T-helper 2 cell treated with Interferon-gamma antibody and Interleukin-4, amounts not matched to agents 5 μg/mL and 100 μg/mL, for 36 hours (primary cell): ENCODE results near the gene TANGO2.

Experiments used
- DNase-seq: peaks from one replicate; pipeline ENCODE4 v3.0.0; 2021; ENCODE audit warnings: low spot score
- H3K27ac Mint-ChIP-seq: one replicate; pipeline ENCODE4 v1.8.0; 2021; ENCODE audit warnings: mild to moderate bottlenecking, mixed read lengths
- H3K27me3 Mint-ChIP-seq: one replicate; pipeline ENCODE4 v1.8.0; 2021; ENCODE audit warnings: low read depth, mixed read lengths
- H3K36me3 Mint-ChIP-seq: one replicate; pipeline ENCODE4 v1.8.0; 2021; ENCODE audit warnings: low read depth, mixed read lengths
- H3K4me1 Mint-ChIP-seq: one replicate; pipeline ENCODE4 v1.8.0; 2021; ENCODE audit warnings: low read depth, mixed read lengths
- H3K4me3 Mint-ChIP-seq: one replicate; pipeline ENCODE4 v1.8.0; 2022; ENCODE audit warnings: mild to moderate bottlenecking, moderate library complexity, mixed read lengths
- H3K9me3 Mint-ChIP-seq: one replicate; pipeline ENCODE4 v1.8.0; 2021; ENCODE audit warnings: mixed read lengths

TANGO2 gene

DNA sequence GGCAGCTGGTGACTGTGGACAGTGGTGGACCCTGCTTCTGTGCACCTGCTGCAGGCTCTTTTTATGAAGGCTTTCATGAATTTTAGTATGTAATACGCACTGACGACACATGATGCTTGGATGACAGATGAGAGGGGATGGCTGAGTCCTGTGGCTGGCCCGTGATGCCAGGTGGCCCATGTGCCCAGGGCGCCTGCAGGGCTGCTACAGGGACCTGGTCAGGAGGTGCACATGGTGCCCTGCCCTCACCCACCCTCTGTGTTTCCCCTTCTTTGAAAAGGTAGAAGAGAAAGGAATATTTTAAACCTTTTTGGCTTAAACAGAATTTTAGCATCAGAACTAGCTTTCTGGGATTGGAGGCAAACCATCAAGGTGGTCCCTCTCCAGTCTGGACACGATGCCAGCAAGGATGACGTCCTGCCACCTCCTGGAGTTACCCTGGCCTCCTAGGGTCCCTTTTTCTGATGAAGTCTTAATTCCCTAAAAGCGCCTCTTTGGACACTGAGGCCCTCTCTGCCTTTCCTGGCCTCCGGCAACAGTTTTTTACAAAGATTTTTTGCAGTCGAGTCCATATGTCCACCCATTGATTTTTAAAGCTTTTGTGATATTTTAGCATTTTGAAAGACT lies 89.6 kb downstream of the TANGO2 start:
- DNase-seq: no peak
- no peaks in the 10 kb centered on the region for H3K9me3 Mint-ChIP-seq
- H3K36me3 Mint-ChIP-seq: peaks cover 39% of the 10 kb centered on the region
- peak overlapping the region; percentile 65 for H3K27ac Mint-ChIP-seq
- no peak overlapping the region for H3K4me3 Mint-ChIP-seq
- H3K4me1 Mint-ChIP-seq: peaks cover 7% of the 10 kb centered on the region
- no peaks in the 10 kb centered on the region for H3K27me3 Mint-ChIP-seq

DNA sequence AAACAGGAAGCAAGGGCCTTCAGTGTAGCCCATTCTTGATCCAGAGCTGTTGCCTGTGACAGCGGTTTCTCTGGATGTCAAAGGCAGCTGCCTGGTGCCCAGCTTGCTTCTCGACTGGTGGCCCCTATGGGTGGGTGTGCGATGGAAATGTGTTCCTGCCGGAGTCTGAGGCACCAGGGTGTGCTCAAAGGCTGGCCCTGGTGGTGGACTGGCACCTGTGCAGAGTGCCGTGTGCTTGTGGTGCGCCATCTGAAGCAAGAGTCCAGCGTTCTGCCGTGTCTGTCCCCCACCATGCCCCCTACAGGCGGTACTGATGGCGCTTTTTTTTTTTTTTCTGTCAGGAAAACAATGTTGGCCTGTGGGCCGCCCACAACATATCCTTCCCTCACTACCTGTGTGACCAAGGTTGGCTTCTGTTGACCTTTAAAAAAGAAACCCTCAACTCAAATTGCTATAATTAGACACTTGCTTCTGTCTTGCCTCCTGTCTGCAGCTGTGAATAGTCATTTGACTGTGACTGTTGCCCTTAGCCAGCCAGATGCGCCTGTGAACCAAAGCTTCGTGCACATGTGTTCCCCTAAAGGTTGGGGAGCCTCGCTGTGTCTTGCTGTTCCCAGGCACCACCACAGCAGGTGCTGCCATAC lies 90.3 kb downstream of the TANGO2 start:
- Mint-ChIP-seq H3K27ac (peak overlapping the region; percentile 65), H3K36me3 (peaks cover 39% of the 10 kb centered on the region), H3K4me3 (no peak overlapping the region), H3K27me3 (no peaks in the 10 kb centered on the region), H3K4me1 (peaks cover 7% of the 10 kb centered on the region), H3K9me3 (no peaks in the 10 kb centered on the region)
- DNase-seq: peak; percentile 36

GRCh38 chr22:20111689-20112622 lies 91.0 kb downstream of the TANGO2 start:
- Mint-ChIP-seq H3K4me3 (no peak overlapping the region), H3K27me3 (no peaks in the 10 kb centered on the region), H3K27ac (peak overlapping the region; percentile 82), H3K4me1 (peaks cover 7% of the 10 kb centered on the region), H3K9me3 (no peaks in the 10 kb centered on the region), H3K36me3 (peaks cover 38% of the 10 kb centered on the region)
- DNase-seq: no peak

GRCh38 chr22:20112623-20113511 lies 92.0 kb downstream of the TANGO2 start:
- no peaks in the 10 kb centered on the region for H3K9me3 Mint-ChIP-seq
- H3K27ac Mint-ChIP-seq: no peak overlapping the region
- peaks cover 7% of the 10 kb centered on the region for H3K4me1 Mint-ChIP-seq
- no peak overlapping the region for H3K4me3 Mint-ChIP-seq
- H3K27me3 Mint-ChIP-seq: no peaks in the 10 kb centered on the region
- peaks cover 30% of the 10 kb centered on the region for H3K36me3 Mint-ChIP-seq
- no peak for DNase-seq

GRCh38 chr22:20113551-20114310 lies 92.8 kb downstream of the TANGO2 start:
- DNase-seq: no peak
- peaks cover 32% of the 10 kb centered on the region for H3K36me3 Mint-ChIP-seq
- peak overlapping the region; percentile 24 for H3K4me3 Mint-ChIP-seq

GRCh38 chr22:20114506-20115475 lies 93.9 kb downstream of the TANGO2 start:
- no peaks in the 10 kb centered on the region for H3K27me3 Mint-ChIP-seq
- peak overlapping the region; percentile 66 for H3K4me3 Mint-ChIP-seq
- no peak for DNase-seq
- no peaks in the 10 kb centered on the region for H3K9me3 Mint-ChIP-seq
- H3K4me1 Mint-ChIP-seq: peaks cover 13% of the 10 kb centered on the region
- H3K36me3 Mint-ChIP-seq: peaks cover 37% of the 10 kb centered on the region
- peak overlapping the region; percentile 64 for H3K27ac Mint-ChIP-seq

More at GRCh38 chr22:20113551-20114310, 92.8 kb downstream of the TANGO2 start:
- peaks cover 10% of the 10 kb centered on the region for H3K4me1 Mint-ChIP-seq
- no peaks in the 10 kb centered on the region for H3K9me3 Mint-ChIP-seq
- no peak overlapping the region for H3K27ac Mint-ChIP-seq
- no peaks in the 10 kb centered on the region for H3K27me3 Mint-ChIP-seq

DNA sequence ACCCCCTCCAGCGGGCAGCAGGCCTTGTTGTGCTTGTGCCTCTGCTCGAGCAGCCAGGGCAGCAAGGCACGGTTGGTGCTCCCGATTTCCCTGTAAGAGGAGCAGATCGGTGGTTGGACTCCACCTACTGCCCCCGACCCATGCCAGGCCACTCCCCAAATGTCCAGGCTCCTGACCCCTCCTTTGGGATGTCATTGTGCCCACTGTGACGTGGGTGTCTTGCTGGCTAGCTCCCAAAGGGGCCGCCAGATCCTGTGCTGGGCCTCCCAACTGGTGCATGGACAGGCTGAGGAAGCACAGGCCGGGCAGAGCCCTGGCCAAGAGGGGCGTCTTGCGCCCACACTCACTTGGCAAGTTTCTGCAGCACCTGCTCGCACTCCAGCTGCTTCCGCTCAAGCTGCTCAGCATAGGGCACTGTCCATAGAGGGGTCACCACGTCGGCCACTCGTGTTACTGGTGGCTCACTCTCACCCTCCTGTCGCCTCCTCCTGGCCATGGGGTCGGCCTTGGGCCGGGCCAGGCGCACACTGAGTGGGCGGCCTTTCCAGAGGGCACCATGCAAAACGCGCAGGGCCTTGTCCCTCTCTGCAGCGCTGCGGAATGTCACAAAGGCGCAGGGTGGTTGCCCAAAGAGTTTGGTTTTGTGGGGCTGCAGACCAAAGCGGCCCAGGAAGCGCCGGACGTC lies 94.9 kb downstream of the TANGO2 start, which contains the start of gene RANBP1:
TSS of gene RANBP1 (plus strand) at position 414 of the 685 bp plus-strand sequence. CDS start at position 495, 81 bp downstream.
- peak within 1 kb of the TSS; percentile 98 for H3K27ac Mint-ChIP-seq
- H3K9me3 Mint-ChIP-seq: no peaks in the 10 kb centered on the region
- DNase-seq: no peak
- H3K36me3 Mint-ChIP-seq: peaks cover 43% of the 10 kb centered on the region
- no peaks in the 10 kb centered on the region for H3K27me3 Mint-ChIP-seq
- H3K4me3 Mint-ChIP-seq: peak within 1 kb of the TSS; percentile 93
- H3K4me1 Mint-ChIP-seq: peaks cover 11% of the 10 kb centered on the region

DNA sequence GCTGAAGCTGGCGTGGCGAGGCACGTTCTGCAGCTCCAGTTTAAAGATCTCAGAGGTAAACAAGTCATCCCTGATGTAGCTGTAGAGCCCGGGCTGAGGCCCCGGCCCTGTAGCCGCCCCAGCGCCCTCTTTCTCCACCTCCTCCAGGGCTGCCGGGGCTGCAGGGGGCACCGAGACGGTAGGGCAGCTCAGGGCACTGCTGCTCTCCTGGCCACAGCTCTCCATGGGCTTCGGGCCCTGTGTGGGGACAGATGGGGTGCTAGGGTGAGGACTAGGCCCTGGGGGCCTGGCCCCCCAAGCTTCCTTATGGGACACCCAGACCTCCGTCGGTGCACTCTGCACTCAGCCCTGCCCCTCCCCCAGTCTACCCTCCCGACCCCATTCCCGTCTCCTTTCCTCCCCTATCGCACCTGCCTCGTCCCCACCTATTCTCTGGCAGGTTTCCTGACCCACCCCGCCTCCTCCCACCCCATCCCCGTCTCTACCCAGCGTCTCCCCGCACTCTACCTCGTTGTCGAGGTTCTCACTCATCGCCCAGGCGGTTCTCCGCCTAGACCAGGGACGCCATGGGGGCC lies 95.6 kb downstream of the TANGO2 start:
- H3K27ac Mint-ChIP-seq: peak overlapping the region; percentile 98
- H3K27me3 Mint-ChIP-seq: no peaks in the 10 kb centered on the region
- no peaks in the 10 kb centered on the region for H3K9me3 Mint-ChIP-seq
- DNase-seq: no peak
- H3K4me3 Mint-ChIP-seq: peak overlapping the region; percentile 93
- H3K36me3 Mint-ChIP-seq: peaks cover 45% of the 10 kb centered on the region
- H3K4me1 Mint-ChIP-seq: peaks cover 9% of the 10 kb centered on the region
